Hematopoietic multipotent progenitor cell treated with erythropoietin and hydrocortisone succinate and interleukin-3 and kit ligand, for 15 days (in vitro differentiated cells): Measurements from ENCODE around the gene SBF2.

Source experiments
- DNase-seq: peaks from one replicate; pipeline ENCODE4 v3.0.0-alpha.2; 2015; ENCODE audit warnings: low spot score

The SBF2 gene

DNA sequence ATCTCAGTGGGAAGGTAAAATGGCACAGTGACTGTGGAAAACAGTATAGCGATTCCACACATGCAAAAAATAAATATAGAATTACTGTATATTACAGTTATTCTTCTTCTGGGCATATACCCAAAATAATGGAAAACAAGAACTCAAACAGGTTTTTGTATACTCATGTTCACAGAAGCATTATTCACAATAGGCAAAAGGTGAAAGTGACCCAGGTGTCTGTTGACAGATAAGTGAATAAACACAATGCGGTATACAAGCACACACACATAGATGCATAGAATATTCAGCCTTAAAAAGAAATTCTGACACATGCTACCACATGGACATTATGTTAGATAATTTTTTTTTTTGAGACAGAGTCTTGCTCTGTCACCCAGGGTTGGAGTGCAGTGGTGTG, 397.1 kb downstream of the SBF2 start:
- no peak for DNase-seq

- DNase-seq: no peak
Measured at GRCh38 chr11:9895006-9895405, 399.0 kb downstream of the SBF2 start.

- DNase-seq: no peak
Measured at GRCh38 chr11:9893474-9893873, 400.5 kb downstream of the SBF2 start.

- no peak for DNase-seq
Measured at GRCh38 chr11:9888938-9889337, 405.1 kb downstream of the SBF2 start.

GRCh38 chr11:9887472-9887871, 406.5 kb downstream of the SBF2 start:
- no peak for DNase-seq

GRCh38 chr11:9886595-9886994, 407.4 kb downstream of the SBF2 start:
- DNase-seq: no peak

DNA sequence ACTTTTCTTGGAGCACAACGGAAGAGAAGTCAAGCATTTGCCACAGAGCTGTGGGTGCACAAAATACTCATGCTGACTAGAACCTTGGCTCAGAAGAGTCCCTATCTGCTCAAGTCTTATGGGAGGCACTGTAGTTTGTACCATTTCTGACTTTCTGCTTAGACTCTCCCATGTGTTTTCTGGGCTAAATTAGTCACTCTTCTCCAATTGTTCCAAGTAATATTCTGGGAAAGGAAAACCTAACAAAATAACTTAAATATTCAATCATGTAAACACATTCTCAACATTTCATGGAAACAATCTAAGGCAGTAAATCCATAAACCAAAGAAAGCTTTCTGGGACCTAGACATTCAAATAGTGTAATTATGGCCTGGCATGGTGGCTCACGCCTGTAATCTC, 409.4 kb downstream of the SBF2 start:
- no peak for DNase-seq

GRCh38 chr11:9880657-9881056, 413.4 kb downstream of the SBF2 start:
- no peak for DNase-seq

- DNase-seq: no peak
Measured at GRCh38 chr11:9878936-9879335, 415.1 kb downstream of the SBF2 start.

DNA sequence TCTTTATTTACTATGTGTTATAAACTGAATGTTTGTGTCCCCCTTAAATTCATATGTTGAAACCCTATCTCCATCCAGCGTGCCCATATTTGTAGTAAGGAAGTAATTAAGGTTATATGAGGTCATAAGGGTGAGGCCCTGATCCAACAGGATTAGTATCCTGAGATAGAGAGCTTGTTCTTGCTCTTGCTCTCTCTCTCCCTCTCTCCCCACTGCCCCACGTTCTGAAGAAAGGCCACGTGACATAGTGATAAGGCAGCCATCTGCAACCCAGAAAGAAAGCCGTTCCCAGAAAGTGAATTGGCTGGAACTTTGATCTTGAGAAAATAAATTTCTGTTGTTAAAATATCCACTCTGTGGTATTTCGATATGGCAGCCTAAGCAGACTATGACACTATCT, 417.7 kb downstream of the SBF2 start:
- DNase-seq: no peak

GRCh38 chr11:9875862-9876261, 418.2 kb downstream of the SBF2 start:
- no peak for DNase-seq

- no peak for DNase-seq
Measured at GRCh38 chr11:9875399-9875798, 418.6 kb downstream of the SBF2 start.

GRCh38 chr11:9874466-9874865, 419.6 kb downstream of the SBF2 start:
- DNase-seq: no peak

DNA sequence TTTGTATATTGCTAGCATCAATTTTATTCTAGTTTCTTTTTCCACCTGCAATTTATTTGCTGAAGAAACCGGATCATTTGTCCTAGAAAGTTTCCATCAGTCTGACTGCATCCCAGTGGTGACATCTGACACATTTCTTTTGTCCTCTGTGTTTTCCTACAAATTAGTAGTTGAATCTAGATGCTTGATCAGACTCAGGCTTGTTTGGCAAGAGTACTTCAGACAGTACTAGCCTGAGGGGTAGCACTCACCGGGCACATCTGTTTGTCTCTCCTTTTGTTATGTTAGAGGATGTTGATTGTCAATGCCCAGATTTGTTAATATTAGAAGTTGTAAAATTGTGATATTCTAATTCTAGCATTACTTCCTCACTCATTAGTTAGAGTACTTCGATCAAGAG, 425.4 kb downstream of the SBF2 start:
- DNase-seq: no peak

DNA sequence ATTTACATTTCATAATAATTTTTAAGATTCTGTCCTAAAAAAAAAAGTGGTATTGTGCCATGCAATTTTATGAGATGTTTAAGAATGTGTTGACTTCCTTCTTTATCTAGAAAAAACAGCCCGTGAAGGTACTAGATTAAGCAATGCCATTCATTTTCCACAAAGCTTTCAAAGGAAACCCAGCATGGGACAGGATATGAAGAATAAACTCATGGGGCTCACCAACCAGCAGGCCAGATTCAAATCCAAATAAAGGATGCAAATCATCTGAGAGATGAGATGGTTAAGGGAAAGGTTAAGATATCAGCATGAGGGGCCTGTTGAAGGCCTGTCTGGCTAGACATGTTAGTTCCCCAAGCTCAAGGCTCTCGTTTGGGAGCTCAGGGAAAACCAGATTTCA, 431.0 kb downstream of the SBF2 start:
- no peak for DNase-seq

DNA sequence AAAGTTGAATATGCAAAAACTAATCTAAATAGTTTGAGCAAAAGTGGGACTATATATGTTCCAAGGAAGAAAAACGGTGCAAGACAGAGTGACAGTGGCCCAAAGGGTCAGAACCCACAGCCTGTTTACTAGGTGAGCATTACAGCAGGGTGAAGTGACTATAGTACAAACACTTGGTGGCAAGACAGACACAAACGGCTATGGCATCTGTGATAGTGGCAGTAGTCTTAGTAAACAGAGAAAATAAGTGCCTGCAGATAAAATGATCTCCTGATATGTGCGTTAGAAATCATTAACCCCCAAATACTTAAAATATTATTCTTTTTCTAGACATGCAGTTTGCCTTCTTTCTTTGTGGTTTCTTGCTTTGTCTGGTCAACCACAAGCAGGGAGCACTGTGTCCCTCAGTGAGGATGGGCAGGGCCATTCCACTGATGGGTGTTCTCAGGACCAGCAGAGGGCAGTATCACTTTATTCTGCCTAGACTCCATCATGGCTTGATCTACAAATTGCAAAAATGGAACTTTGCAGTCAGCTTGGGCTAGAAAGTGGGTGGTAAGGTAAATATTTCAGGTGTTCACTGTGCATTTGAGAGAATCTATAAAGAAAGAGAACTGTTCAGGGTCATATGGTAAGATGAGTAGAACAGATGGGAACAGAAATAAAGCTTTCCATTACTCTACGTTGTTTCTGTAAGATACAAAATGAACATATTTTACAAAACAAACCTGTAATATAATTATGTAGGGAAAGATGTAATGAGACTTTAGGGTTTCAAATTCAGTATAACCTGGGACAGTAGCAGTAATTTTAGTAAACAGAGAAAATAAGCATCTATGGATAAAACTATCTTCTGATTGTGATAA, 431.9 kb downstream of the SBF2 start:
- DNase-seq: peak; percentile 71

GRCh38 chr11:9859554-9860305, 434.3 kb downstream of the SBF2 start:
- no peak for DNase-seq

DNA sequence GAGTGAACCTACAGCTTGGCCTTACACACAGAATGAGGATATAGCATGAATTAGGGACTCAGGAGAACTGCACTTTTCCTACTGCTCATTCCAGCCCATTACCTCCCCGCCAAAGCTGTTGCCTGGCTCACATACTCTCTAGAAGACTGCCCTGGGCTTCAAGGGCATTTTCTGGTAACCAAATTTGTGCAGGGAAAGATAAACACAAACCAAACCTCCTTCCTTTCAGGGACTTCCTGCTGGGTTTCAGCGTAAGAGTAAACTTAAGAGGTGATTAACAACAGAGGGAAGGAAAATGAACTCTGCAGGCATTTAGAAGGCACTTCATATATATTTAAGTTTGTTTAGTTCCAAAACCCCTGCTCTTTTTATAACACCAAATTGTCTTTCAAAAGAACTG, 435.2 kb downstream of the SBF2 start:
- DNase-seq: no peak

GRCh38 chr11:9858218-9858617, 435.8 kb downstream of the SBF2 start:
- DNase-seq: no peak

DNA sequence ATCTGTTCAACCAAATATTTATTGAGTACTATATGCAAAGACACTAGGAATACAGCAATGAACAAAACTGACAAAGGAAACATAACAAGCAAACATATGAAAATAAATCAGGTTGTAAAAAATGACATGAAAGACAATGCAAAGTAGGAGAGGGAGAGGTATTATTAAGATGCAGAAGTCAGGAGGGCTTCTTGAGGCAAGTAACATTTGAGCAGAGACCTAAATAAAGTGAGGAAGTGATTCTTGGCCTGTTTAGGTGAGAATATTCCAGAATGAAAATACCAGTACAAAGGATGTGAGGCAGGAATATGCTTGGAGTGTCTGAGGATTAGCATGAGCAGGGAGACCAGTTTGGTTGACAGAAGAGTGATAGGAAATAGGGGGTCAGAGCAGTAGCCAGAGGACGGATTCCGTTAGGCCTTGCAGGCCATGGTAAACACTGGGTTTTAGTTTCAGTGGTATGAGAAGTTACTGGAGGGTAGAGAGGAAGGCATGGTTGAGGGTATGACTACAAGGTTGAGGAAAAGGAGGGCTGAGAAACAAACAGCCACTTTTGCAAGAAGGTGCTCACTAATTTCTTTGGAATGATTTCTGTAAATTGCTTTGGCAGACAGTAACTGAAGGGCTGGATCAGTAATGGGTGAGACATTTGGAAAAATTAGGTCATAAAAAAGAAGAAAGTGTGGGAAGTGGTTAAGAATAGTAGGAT, 438.3 kb downstream of the SBF2 start:
- no peak for DNase-seq

- no peak for DNase-seq
Measured at GRCh38 chr11:9853929-9854552, 440.0 kb downstream of the SBF2 start.

GRCh38 chr11:9852465-9852864, 441.6 kb downstream of the SBF2 start:
- DNase-seq: no peak
